GM21576 (cell line): ENCODE data around the gene GOLT1A.
A peak's percentile ranks its signal among the peaks of the same experiment; 100 is the strongest.

Experiments used
- ATAC-seq: cut with Tn5 transposase; IDR thresholded peaks from one replicate; pipeline ENCODE4 v1.9.1; 2021; ENCODE audit warnings: mild to moderate bottlenecking, moderate library complexity; ENCODE audit not compliant: unreplicated experiment

Gene GOLT1A

GRCh38 chr1:204213668-204214662 is at the start of gene GOLT1A:
GOLT1A (minus strand) TSS chr1:204213988; CDS start chr1:204213906, 82 bp downstream.
- ATAC-seq = peak; percentile 57

- ATAC-seq = no peak
Observed at GRCh38 chr1:204263254-204263910, 49.6 kb upstream of the GOLT1A start.

- no peak for ATAC-seq
Observed at GRCh38 chr1:204262506-204263253, 48.9 kb upstream of the GOLT1A start.

- ATAC-seq = no peak
Observed at GRCh38 chr1:204261746-204262505, 48.1 kb upstream of the GOLT1A start.

- no peak for ATAC-seq
Observed at GRCh38 chr1:204261266-204261665, 47.5 kb upstream of the GOLT1A start.

- no peak for ATAC-seq
Observed at GRCh38 chr1:204260601-204261197, 46.9 kb upstream of the GOLT1A start.

- ATAC-seq = no peak
Observed at GRCh38 chr1:204259782-204260181, 46.0 kb upstream of the GOLT1A start.

- no peak for ATAC-seq
Observed at GRCh38 chr1:204259196-204259595, 45.4 kb upstream of the GOLT1A start.

GRCh38 chr1:204258213-204259115 is 44.7 kb upstream of the GOLT1A start:
- no peak for ATAC-seq

- no peak for ATAC-seq
Observed at GRCh38 chr1:204257446-204257845, 43.7 kb upstream of the GOLT1A start.

- no peak for ATAC-seq
Observed at GRCh38 chr1:204256531-204256930, 42.7 kb upstream of the GOLT1A start.

GRCh38 chr1:204255966-204256365 is 42.2 kb upstream of the GOLT1A start:
- no peak for ATAC-seq

- ATAC-seq = no peak
Observed at GRCh38 chr1:204255225-204255624, 41.4 kb upstream of the GOLT1A start.

GRCh38 chr1:204254031-204254661 is 40.4 kb upstream of the GOLT1A start:
- no peak for ATAC-seq

- ATAC-seq = no peak
Observed at GRCh38 chr1:204251926-204252689, 38.3 kb upstream of the GOLT1A start.

- ATAC-seq = no peak
Observed at GRCh38 chr1:204251286-204251685, 37.5 kb upstream of the GOLT1A start.

- no peak for ATAC-seq
Observed at GRCh38 chr1:204250428-204251030, 36.7 kb upstream of the GOLT1A start.
